ENCODE data around the gene LGALS4.
A peak's percentile ranks its signal among the peaks of the same experiment; 100 is the strongest.
"Not testable (repeated sequence)": the region's sequence is repeated elsewhere in the genome, so short reads cannot be mapped to it uniquely, and the experiment has no call there.

The LGALS4 gene

GRCh38 chr19:38784224-38784623 is 28.5 kb downstream of the LGALS4 start:
- DNase-seq (ENCODE audit: low read depth in 2 of 2) = peak in 1 of 2 donors; percentile 34
- TF ChIP-seq, protein P1, sequence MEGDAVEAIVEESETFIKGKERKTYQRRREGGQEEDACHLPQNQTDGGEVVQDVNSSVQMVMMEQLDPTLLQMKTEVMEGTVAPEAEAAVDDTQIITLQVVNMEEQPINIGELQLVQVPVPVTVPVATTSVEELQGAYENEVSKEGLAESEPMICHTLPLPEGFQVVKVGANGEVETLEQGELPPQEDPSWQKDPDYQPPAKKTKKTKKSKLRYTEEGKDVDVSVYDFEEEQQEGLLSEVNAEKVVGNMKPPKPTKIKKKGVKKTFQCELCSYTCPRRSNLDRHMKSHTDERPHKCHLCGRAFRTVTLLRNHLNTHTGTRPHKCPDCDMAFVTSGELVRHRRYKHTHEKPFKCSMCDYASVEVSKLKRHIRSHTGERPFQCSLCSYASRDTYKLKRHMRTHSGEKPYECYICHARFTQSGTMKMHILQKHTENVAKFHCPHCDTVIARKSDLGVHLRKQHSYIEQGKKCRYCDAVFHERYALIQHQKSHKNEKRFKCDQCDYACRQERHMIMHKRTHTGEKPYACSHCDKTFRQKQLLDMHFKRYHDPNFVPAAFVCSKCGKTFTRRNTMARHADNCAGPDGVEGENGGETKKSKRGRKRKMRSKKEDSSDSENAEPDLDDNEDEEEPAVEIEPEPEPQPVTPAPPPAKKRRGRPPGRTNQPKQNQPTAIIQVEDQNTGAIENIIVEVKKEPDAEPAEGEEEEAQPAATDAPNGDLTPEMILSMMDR (IDR thresholded peaks at IDR 0.05; ENCODE audit: low read depth, low read length) = no peak
- H3K4me3 ChIP-seq (replicated peaks in 1 of 2; ENCODE audit: low read depth in 2 of 2, low read length in 2 of 2) = no peak overlapping the region

DNA sequence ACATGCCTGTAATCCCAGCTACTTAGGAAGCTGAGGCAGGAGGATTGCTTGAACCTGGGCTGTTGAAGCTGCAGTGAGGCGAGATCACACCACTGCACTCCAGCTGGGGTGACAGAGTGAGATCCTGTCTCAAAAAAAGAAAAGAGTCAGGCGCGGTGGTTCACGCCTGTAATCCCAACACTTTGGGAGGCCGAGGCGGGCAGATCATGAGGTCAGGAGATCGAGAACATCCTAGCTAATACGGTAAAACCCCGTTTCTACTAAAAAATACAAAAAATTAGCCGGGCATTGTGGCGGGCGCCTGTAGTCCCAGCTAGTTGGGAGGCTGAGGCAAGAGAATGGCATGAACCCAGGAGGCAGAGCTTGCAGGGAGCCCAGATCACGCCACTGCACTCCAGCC is 30.5 kb downstream of the LGALS4 start:
- DNase-seq (ENCODE audit: low read depth in 2 of 2); H3K4me3 ChIP-seq (replicated peaks in 1 of 2; ENCODE audit: low read depth in 2 of 2, low read length in 2 of 2): not testable (repeated sequence)

- TF ChIP-seq, protein P1 (IDR thresholded peaks at IDR 0.05; ENCODE audit: low read depth, low read length) = no peak
- H3K4me3 ChIP-seq (replicated peaks in 1 of 2; ENCODE audit: low read depth in 2 of 2, low read length in 2 of 2) = no peak overlapping the region
- DNase-seq (ENCODE audit: low read depth in 2 of 2) = no peak
These were observed 31.7 kb downstream of the LGALS4 start for GRCh38 chr19:38781058-38781457.

- DNase-seq (ENCODE audit: low read depth in 2 of 2) = no peak
- no peak overlapping the region for H3K4me3 ChIP-seq (replicated peaks in 1 of 2; ENCODE audit: low read depth in 2 of 2, low read length in 2 of 2)
- TF ChIP-seq, protein P1 (IDR thresholded peaks at IDR 0.05; ENCODE audit: low read depth, low read length) = no peak
These were observed 32.3 kb downstream of the LGALS4 start for GRCh38 chr19:38780443-38780842.

DNA sequence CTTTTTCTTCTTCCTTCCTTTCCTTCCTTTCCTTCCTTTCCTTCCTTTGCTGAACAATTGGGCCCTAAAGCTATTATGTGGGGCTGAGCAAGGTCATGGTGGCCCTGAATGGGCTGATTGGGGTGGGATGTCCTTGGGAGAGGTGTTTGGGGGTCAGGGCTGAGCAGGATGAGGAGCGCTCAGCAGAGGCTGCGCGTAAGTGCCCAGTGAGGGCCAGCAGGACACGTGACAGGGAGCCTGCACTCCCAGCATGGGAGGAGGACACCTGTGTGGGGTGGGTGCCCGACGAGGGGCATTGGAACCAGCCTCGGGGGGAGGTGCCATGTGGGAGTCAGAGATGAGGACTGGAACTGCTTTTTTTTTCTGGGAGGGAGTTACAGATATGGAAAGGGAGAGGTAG is 34.0 kb downstream of the LGALS4 start:
- TF ChIP-seq, protein P1 (IDR thresholded peaks at IDR 0.05; ENCODE audit: low read depth, low read length) = no peak
- no peak overlapping the region for H3K4me3 ChIP-seq (replicated peaks in 1 of 2; ENCODE audit: low read depth in 2 of 2, low read length in 2 of 2)
- no peak for DNase-seq (ENCODE audit: low read depth in 2 of 2)

DNA sequence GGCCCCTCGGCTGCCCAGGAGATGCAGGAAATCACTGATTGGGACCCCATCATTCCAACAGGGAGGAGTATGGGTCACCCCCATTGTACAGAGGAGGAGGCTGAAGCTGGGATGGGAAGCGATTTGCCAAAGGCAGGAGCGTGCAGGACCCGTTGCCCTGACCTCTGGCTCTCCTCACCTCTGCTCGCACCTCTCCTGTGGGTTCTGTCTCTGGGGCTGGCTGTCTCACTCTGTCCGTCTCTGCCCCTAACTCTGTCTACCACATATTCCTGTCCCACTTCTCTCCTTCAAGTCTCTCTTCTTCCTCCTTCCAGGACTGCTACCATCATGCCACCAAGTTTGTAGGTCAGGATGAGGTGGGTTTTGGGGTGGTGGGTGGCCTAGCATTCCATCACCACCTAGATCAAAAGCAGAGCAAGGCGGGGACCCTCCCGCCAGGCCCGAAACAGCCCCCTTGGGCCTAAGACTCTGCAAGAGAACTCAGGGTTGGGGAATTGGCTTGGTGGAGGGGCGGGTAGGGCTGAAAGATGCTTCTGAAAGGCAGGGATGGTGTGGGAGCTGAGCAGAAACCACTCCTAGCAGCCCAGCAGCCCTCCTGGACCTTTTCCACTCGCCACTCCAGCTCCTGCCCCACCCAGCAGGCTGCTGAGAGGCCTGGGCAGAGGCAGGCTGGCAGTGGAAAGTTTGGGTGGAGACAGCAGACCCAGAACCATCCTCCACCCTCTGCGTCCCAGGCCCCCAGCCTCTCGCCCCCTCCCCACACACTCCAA is 38.4 kb downstream of the LGALS4 start:
- no peak for DNase-seq (ENCODE audit: low read depth in 2 of 2)
- TF ChIP-seq, protein P1 (IDR thresholded peaks at IDR 0.05; ENCODE audit: low read depth, low read length) = no peak
- no peak overlapping the region for H3K4me3 ChIP-seq (replicated peaks in 1 of 2; ENCODE audit: low read depth in 2 of 2, low read length in 2 of 2)

- TF ChIP-seq, protein P1 (IDR thresholded peaks at IDR 0.05; ENCODE audit: low read depth, low read length) = no peak
- no peak within 1 kb of the TSS for H3K4me3 ChIP-seq (replicated peaks in 1 of 2; ENCODE audit: low read depth in 2 of 2, low read length in 2 of 2)
- no peak for DNase-seq (ENCODE audit: low read depth in 2 of 2)
These were observed 39.1 kb downstream of the LGALS4 start, which contains the start of gene LGALS7 for GRCh38 chr19:38773469-38774177. TSS of gene LGALS7 (minus strand) at chr19:38773517. CDS start at chr19:38773492, 25 bp downstream.

DNA sequence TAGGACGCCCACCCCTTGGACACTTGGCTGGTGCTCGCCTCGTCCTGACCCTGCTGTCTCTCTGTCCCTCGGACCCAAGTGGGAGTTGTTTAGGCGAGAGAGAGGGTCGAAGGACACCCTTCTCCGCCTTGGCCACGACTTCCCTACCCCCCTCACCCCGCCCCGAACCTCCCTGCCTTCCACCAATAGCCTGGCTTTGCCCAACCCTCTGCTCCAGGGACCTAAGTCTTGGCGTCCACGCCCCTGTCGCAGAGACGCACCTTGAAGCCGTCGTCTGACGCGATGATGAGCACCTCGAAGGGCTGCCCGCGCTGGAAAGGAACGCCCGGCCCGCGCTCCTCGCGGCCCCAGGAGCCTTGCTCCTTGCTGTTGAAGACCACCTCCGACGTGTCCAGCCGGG is 41.2 kb downstream of the LGALS4 start:
- not testable (repeated sequence) for H3K4me3 ChIP-seq (replicated peaks in 1 of 2; ENCODE audit: low read depth in 2 of 2, low read length in 2 of 2); DNase-seq (ENCODE audit: low read depth in 2 of 2)

DNA sequence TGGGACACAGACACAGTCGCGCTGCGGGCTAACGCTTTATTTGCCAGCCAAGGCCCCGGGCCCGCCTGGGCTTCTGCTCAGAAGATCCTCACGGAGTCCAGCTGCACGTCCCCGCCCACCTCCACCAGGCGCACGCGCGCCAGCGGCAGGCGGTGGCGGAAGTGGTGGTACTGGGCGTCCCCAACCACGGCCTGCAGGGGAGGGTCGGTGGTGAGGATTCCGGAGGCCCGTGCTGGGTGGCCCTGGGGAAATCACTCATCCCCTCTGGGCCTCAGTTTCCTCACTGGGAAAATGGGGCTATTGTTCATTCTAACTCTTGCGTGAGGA is 41.8 kb downstream of the LGALS4 start:
- H3K4me3 ChIP-seq (replicated peaks in 1 of 2; ENCODE audit: low read depth in 2 of 2, low read length in 2 of 2); DNase-seq (ENCODE audit: low read depth in 2 of 2): not testable (repeated sequence)

DNA sequence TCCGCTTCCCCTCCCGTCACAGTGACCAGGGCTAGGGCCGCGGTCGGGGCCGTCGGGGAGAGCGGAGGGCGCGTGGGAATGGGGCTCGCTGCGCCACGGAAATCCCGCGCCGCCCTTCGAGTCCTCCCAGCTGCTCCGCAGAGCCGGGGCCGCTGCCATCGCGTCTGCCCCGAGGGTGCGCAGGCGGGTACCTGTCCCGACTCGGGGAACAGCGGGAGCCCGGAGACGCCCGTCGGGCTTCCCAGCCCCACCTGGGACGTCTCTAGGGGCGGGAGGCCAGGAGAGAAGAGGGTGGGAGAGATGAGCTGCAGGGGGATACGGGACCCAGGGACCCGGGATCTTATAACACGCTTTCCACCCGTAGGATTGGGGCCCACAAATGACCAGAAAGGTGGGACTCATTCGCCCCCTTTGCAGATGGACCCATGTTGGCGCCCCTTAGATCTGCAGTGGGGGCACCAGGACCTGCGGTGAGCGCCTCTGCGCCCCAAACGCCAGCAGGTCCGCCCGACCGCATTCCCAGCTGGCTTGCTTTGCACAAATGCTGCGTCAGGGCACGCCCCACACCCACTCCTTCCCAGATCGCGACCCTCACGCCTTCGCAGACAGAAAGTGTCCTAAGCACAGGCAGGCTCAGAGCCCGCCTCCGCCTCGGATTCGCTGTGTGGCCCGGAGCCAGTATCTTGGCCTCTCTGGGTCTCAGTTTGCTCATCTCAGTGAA is 42.4 kb downstream of the LGALS4 start:
- not testable (repeated sequence) for DNase-seq (ENCODE audit: low read depth in 2 of 2)
- H3K4me3 ChIP-seq (replicated peaks in 1 of 2; ENCODE audit: low read depth in 2 of 2, low read length in 2 of 2) = peak overlapping the region in 1 of 2 donors; percentile 15
